Transverse colon (tissue), 3 donors: Measurements from ENCODE around the gene ASIC2.

Experiments used
- CTCF ChIP-seq, 5 experiments: fragments of 200-600 bp in 3 of 5; fragments of 450-650 bp in 2 of 5; sonication (generic) in 3 of 5; IDR thresholded peaks; 1 replicate in 2 of 5; 2 replicates in 3 of 5; pipeline ENCODE4 v1.5.1; 2016 to 2017; ENCODE audit warnings: antibody characterized with exemption in 5 of 5, inconsistent platforms in 3 of 5, mild to moderate bottlenecking in 2 of 5, moderate library complexity in 1 of 5
- POLR2A ChIP-seq: fragments of 450-650 bp; IDR thresholded peaks from one replicate; pipeline ENCODE4 v1.6.1; 2016; ENCODE audit warnings: antibody characterized with exemption, mild to moderate bottlenecking, moderate library complexity

- TF ChIP-seq CTCF (IDR thresholded peaks at IDR 0.05): no peak
- no peak for TF ChIP-seq POLR2A
Measured at GRCh38 chr17:33299115-33299514, 6.0 kb upstream of the ASIC2 start.
